ENCODE data around the gene NEU1. TPM values are rescaled to one million over a fixed set of nuclear protein-coding genes. Genes with fewer than 3 reads are reported as not detected.
"Not testable (repeated sequence)": the region's sequence is repeated elsewhere in the genome, so short reads cannot be mapped to it uniquely, and the experiment has no call there.

Gene NEU1
- polyA plus RNA-seq, 4 donors, result 23.9 to 77.5 (median 69.9) TPM

DNA sequence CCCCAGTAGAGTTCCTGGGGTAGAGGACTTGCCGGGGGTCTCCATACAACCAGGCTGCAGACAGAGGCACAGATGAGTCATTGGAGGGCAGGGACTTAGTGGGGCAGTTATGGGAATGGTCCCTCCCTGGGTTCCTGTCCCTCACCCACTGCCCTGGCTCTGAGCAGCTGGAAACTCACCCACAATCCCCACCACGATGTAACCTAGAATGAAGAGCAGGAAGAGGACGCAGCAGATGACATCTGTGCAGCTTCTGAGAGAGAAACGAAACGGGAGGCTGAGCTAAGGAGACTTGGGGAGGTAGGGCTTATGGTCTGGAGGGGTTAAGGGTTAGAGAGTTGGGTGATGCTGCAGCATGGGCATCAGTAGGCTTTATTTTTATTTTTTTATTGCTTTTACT, 13.3 kb upstream of the NEU1 start:
- DNase-seq (ENCODE audit: low read depth in 4 of 4, low spot score in 3 of 4), result no peak

DNA sequence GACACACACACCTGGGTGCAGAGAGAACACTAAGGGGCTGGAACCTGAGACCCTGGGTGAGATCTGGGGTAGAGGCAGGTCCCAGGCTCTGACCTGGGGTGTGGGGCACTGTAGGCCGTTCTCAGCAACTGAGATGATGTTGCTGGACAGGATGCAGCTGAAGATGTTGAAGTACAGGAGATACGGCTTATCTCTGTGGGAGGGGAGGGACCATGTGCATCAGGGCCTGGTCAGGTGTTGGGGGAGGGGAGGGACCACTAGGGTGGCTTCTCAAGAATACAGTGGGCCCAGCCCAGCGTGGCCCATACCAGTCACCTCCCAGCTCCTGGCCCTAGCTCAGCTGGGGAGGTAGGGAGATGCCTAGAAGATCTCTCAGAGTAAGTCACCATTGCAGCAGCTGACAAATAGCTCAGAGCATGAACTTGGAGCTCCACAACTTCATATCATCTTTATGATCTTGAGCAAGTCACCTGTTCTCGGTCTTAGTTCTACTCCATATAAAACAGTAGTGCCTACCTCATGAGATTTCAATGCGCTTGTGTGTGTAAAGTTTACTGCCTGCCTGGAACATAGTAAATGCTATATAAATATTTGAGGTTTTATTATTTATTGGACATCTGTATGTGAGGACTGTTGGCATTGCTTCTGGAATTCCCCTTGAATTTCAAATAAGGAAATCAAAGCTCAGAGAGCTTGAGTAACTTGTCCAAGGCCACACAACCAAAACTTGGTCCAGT, 12.4 kb upstream of the NEU1 start:
- no peak for DNase-seq (ENCODE audit: low read depth in 4 of 4, low spot score in 3 of 4)

DNA sequence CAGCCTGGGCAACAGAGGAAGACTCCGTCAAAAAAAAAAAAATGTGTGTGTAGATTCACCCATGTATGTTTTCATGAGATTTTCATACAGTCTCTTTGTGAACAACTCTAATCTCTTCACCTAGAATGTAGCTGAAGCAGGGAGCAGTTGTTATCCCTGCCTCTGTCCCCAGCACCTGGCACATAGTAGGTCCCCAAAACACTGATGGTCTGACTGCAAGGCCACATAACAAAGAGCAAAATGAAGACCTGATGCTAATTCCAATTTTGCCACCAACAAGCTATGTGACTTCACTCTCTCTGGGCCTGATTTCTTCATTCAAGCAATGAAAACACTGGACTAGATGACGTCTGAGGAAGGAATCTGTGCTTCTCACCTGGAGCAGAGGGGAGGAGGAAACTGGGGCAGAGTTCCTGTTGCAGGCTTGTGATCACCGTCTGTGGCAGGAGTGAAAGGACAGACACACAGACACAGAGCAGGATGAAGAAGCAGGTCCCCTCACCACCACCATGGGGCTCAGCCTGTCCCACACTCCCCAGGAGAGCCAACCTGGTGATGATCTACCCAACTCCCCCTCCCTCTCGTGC, 11.6 kb upstream of the NEU1 start:
- no peak for DNase-seq (ENCODE audit: low read depth in 4 of 4, low spot score in 3 of 4)

DNA sequence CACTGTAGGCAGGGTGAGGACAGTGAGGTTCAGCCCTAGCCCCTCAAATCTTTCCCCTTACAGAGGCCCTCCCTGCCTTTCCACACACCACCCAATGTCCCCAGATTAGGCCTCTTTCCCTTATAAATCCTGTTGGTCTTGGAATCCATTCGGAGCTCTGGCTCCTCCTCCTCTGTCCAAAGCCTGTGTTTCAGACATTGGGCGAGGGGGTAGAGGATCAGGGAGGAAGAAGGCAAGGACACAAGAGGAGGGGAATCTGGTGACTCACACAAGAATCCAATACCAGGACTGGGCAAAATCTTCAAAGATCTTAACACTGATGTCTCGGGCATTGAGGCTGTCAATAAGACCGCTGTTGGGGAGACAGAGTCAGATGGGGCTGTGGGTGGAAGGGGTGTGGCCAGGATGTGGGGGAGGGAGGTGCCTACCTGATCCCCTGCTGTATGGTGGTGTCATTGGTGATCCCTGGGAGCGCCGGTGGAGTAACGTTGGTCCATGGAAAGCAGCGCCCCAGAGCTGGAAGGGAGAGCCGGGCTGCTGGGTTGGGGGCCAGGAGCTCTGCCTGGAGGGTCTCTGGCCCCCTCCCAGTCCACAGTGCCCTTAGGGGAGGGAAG, 8.5 kb upstream of the NEU1 start:
- DNase-seq (ENCODE audit: low read depth in 4 of 4, low spot score in 3 of 4), result no peak

GRCh38 chr6:31870385-31870921, 7.8 kb upstream of the NEU1 start:
- no peak for DNase-seq (ENCODE audit: low read depth in 4 of 4, low spot score in 3 of 4)

DNA sequence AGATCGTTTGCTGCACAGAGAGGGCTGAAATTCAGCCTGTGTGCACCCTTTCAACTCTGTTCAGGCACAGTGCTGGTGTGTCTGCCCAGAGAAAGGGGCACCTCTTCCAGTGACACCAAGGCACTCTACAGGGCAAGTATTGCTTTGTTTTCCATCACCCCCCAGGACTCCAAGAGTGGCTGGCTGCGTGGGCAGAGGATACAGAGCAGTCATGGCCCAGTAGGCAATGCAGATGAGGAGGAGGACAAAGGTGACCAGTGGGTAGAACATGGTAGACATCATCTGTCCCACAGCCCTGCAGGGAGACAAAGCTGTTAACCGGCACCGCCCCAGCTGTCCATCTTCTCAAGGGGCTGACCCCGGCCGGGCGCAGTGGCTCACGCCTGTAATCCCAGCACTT, 6.7 kb upstream of the NEU1 start:
- no peak for DNase-seq (ENCODE audit: low read depth in 4 of 4, low spot score in 3 of 4)

DNA sequence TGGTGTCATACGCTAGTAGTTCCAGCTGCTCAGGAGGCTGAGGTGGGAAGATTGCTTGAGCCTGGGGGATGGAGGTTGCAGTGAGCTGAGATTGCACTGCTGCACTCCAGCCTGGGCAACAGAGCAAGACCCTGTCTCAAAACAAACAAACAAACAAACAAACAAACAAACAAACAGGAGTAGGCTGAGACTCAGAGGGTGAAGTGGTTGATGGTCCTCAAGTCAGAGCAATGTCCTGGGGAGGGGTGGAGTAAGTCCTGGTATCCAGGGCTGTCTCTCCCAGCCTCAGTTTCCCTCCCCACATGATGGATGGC, 6.0 kb upstream of the NEU1 start:
- DNase-seq (ENCODE audit: low read depth in 4 of 4, low spot score in 3 of 4), result not testable (repeated sequence)

DNA sequence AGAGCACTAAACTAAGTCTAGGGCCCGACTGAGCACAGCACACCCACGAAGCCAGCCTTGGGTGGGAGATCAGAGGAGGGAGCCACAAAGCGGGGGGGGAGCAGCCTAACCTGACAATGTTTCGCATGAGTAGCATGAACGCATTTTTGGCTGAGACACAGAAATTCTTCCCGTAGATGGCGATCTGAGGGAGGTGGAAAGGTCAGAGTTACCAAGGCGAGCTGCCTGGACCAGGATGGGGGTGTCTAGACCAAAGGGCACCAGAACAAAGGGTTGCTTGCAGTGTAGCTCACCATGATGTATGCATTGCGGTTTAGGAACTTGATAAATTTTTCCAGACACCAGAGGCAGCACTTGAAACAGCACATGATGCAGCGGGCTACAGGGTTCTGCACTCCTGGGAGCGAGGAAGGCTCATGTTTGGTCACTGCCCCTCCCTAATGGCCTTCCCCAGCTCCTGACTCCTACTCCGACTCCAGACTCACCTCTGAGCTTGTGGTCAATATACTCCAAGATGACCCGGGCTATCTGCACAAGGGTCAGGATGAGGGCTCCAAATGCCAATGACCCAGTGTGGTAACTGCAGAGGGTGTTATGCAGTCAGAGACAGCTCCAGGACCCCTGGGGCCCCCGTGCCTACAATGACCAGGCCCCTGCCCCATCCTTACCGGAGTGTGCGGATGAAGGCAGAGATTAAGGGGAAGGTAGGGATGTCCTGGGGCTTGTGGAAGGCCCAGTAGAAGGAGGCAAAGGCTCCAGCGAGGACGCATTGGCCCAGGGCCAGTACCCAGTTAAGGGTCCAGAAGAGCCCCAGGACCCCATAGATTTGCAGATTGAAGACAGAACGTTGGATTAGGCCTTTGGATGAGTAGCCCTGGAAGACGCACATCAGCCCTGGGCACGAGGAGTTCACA, 2.8 kb upstream of the NEU1 start:
- no peak for DNase-seq (ENCODE audit: low read depth in 4 of 4, low spot score in 3 of 4)

GRCh38 chr6:31864818-31865204, 2.2 kb upstream of the NEU1 start:
- no peak for DNase-seq (ENCODE audit: low read depth in 4 of 4, low spot score in 3 of 4)

DNA sequence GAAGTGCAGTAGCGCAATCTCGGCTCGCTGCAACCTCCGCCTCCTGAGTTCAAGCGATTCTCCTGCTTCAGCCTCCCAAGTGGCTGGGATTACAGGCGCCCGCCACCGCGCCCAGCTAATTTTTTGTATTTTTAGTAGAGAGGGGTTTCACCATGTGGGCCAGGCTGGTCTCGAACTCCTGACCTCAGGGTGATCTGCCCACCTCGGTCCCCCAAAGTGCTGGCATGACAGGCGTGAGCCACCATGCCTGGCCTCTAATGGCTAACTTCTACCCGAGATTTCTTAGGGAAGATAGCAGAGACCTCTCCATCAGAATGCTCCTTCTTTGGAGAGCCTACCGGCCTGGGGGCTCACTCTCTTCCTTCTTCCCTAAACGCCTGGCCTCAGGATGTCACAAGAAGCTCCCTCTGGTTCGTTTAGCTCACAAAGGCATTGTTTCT, 1.5 kb upstream of the NEU1 start:
- not testable (repeated sequence) for DNase-seq (ENCODE audit: low read depth in 4 of 4, low spot score in 3 of 4)

- DNase-seq (ENCODE audit: low read depth in 4 of 4, low spot score in 3 of 4), result no peak
Measured at GRCh38 chr6:31861919-31862343, 690 bp downstream of the NEU1 start.

DNA sequence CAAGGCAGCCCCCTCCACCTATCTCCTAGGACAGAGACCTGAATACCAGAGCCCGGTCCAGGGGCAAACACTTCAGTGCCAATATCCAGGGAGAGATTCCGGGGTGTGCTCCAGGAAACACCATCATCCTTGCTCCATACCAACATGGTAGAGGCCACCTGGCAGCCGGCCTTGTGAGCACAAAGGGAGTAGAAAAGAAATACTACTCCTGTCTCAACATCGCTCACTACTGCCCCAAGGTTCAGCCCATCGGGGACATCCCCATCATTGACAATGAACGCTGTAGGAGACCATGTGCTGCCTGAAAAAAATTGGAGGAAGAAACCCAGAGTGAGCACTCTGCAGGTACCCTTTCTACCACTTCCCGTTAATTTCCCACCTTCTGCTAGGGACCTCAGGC, 1.5 kb downstream of the NEU1 start:
- no peak for DNase-seq (ENCODE audit: low read depth in 4 of 4, low spot score in 3 of 4)

DNA sequence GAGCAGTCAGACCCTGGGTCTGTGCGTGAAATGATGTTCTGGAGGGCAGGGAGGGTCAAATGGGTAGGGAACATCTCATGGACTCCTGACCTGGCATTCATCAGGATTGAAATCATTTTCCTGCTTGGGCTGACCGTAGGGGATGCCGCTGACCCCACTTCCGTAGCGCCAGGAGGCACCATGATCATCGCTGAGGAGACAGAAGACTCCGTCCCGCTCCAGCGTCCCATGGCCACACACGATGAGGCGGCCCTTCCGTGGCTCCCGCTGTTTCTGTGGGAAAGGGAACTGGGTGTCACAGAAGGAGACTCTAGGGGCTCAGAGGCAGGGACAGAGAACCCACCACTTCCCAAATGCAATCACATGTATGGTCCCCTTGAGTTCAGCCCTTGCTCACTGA, 2.3 kb downstream of the NEU1 start:
- DNase-seq (ENCODE audit: low read depth in 4 of 4, low spot score in 3 of 4), result no peak

GRCh38 chr6:31859923-31860322, 2.7 kb downstream of the NEU1 start:
- no peak for DNase-seq (ENCODE audit: low read depth in 4 of 4, low spot score in 3 of 4)

DNA sequence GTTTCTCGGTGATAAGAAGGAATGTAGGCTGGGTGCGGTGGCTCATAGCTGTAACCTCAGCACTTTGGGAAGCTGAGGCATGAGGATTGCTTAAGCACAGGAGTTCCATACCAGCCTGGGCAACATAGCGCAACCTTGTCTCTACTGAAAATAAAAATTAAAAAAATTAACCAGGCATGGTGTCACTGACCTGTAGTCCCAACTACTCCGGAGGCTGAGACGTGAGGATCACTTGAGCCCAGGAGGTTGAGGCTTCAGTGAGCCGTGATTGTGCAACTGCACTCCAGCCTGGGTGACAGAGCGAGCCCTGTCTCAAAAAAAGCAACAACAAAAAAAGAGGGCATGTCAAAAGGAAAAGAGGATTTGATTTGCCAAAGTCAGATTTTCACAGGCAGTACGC, 3.9 kb downstream of the NEU1 start:
- DNase-seq (ENCODE audit: low read depth in 4 of 4, low spot score in 3 of 4), result no peak

DNA sequence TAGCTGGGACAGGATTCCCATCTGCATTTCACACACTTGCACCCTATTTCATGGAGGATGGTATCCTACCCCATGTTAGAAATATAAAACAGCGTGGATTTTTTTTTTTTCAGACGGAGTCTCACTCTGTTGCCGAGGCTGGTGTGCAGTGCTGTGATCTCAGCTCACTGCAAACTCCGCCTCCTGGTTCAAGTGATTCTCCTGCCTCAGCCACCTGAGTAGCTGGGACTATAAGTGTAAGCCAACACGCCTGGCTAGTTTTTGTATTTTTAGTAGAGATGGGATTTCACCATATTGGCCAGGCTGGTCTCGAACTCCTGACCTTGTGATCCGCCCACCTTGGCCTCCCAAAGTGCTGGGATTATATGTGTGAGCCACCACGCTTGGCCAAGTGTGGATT, 4.8 kb downstream of the NEU1 start:
- not testable (repeated sequence) for DNase-seq (ENCODE audit: low read depth in 4 of 4, low spot score in 3 of 4)

DNA sequence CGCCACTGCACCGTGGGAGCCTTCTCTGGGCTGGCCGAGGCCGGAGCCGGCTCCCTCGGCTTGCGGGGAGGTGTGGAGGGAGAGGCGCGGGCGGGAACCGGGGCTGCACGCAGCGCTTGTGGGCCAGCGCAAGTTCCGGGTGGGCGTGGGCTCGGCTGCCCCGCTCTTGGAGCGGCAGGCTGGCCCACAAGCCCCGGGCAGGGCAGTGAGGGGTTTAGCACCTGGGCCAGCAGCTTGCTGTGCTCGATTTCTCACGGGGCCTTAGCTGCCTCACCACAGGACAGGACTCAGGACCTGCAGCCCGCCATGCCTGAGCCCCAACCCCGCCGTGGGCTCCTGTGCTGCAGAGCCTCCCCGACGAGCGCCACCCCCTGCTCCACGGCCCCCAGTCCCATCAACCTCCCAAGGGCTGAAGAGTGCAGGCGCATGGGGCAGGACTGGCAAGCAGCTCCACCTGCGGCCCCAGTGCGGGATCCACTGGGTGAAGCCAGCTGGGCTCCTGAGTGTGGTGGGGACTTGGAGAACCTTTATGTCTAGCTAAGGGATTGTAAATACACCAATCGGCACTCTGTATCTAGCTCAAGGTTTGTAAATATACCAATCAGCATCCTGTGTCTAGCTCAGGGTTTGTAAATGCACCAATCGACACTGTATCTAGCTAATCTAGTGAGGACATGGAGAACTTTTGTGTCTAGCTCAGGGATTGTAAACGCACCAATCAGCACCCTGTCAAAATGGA, 10.5 kb downstream of the NEU1 start:
- DNase-seq (ENCODE audit: low read depth in 4 of 4, low spot score in 3 of 4), result not testable (repeated sequence)

DNA sequence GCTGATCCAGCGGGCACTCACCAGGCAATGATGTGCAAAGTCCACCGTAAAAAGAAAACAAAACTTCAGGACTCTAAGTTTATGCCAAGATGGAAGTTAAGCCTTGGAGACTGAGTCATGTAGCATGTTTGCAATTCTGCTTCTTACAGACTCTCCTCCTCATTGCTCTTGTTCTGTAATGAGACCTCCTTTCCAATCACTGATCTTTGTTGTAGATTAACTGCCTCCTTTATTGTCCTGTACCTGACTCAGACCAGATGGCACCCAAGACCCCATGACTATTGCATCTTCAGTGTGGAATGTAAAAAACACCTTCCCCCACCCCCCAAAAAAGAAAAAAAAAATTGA, 11.2 kb downstream of the NEU1 start:
- DNase-seq (ENCODE audit: low read depth in 4 of 4, low spot score in 3 of 4), result no peak

GRCh38 chr6:31850765-31851484, 11.7 kb downstream of the NEU1 start:
- no peak for DNase-seq (ENCODE audit: low read depth in 4 of 4, low spot score in 3 of 4)

Data from left renal pelvis (tissue), 4 donors.